ENCODE data around the gene LRBA. TPM values are rescaled to one million over a fixed set of nuclear protein-coding genes. Genes with fewer than 3 reads are reported as not detected.
A peak's percentile ranks its signal among the peaks of the same experiment; 100 is the strongest.

The LRBA gene
- total and polyA plus RNA-seq, 9 of the 15 experiments (the other 6 are each of a cell fraction or from before 2014, with no cell fraction given) = 24.2 to 88.7 (median 59.7) TPM

GRCh38 chr4:150950657-150951288, 64.3 kb downstream of the LRBA start (continued):
- TF ChIP-seq E2F8 (IDR thresholded peaks at IDR 0.05; ENCODE audit: low read depth, partially characterized antibody) = no peak
- TF ChIP-seq FOXJ3 (CRISPR knock-in tag; IDR thresholded peaks at IDR 0.05) = no peak
- 0 out of 4 replicates have a peak, but pooled peaks of 1 of the 2 experiments have one; percentile 39 for TF ChIP-seq SRF (CRISPR knock-in tag; IDR thresholded peaks at IDR 0.05)
- peak in 1 of 2 experiments; percentile 34; a peak in 1 of 4 replicates for TF ChIP-seq TRIM24 (IDR thresholded peaks at IDR 0.05)
- peak in 1 of 2 experiments; percentile 48; a peak in 2 of 4 replicates for TF ChIP-seq FOXA3 (CRISPR knock-in tag; conservative IDR thresholded peaks at IDR 0.05 in 1 of 2, IDR thresholded peaks at IDR 0.05 in 1 of 2)

GRCh38 chr4:150949943-150950342, 65.1 kb downstream of the LRBA start:
- CTCF ChIA-PET (ENCODE audit: low intra/inter-chr PET ratio) = no interaction called here
- Histone ChIP-seq H4K20me1 (replicated peaks; ENCODE audit: control insufficient read depth, insufficient read depth, low read length) (no peaks in the 10 kb centered on the region), H3K4me3 (no peak overlapping the region), H3K4me1 (replicated peaks in 1 of 2; ENCODE audit: control insufficient read depth in 2 of 2, insufficient read depth in 2 of 2, low read length in 2 of 2) (peaks cover 6 to 8% of the 10 kb centered on the region in 2 experiments), H3K9me1 (ENCODE audit: control insufficient read depth, insufficient read depth, low read length) (no peaks in the 10 kb centered on the region), H3K36me3 (ENCODE audit: control insufficient read depth, insufficient read depth, low read length) (no peaks in the 10 kb centered on the region), H3K27me3 (ENCODE audit: control insufficient read depth in 2 of 2, insufficient read depth in 2 of 2, low read length in 2 of 2) (no peaks in the 10 kb centered on the region), H3K27ac (ENCODE audit: extremely low read depth, low read depth, low read length) (peak overlapping the region; percentile 22; the same call in 1 of the 3 replicates), H3K9me3 (replicated peaks; ENCODE audit: control insufficient read depth, insufficient read depth, low read depth, low read length) (no peaks in the 10 kb centered on the region), H3K4me2 (ENCODE audit: insufficient read depth, low read length) (no peak overlapping the region), H2AFZ (ENCODE audit: low read depth, low read length) (no peak overlapping the region), H3K9ac (ENCODE audit: insufficient read depth in 1 of 2, low read depth in 2 of 2, low read length in 2 of 2) (no peak overlapping the region), H3K79me2 (ENCODE audit: control insufficient read depth, insufficient read depth, low read length) (peaks cover 85% of the 10 kb centered on the region)
- no peak for FAIRE-seq
- intact Hi-C loops (cut with micrococcal nuclease) = no loop called here
- no peak for ATAC-seq
- no peak for DNase-seq (ENCODE audit: extremely low read depth in 1 of 4, low spot score in 3 of 4)
- BruUV-seq (replicated peaks) = no TSS peak
- in situ Hi-C loops (cut with MboI) = no loop called here
- POLR2A ChIA-PET = interaction anchor here (0.6 kb wide), 1 partner anchor 13 kb away, joined by 3 read pairs; no protein-coding TSS in a partner anchor
- TF ChIP-seq ZBTB11 (CRISPR knock-in tag; IDR thresholded peaks at IDR 0.05) (no peak), CBX8 (IDR thresholded peaks at IDR 0.05; ENCODE audit: borderline replicate concordance, extremely low read depth, low read depth, low read length, poor library complexity, severe bottlenecking) (no peak), MEIS2 (IDR thresholded peaks at IDR 0.05; ENCODE audit: partially characterized antibody) (peak; percentile 81)

All from K562 (cell line).